D341Med (cell line): Measurements from ENCODE around the gene CACNA1C.
"Not testable (repeated sequence)": the region's sequence is repeated elsewhere in the genome, so short reads cannot be mapped to it uniquely, and the experiment has no call there.

Experiments used
- DNase-seq: peaks from one replicate; pipeline ENCODE4 v3.0.0; 2012; ENCODE audit warnings: low spot score

CACNA1C gene

GRCh38 chr12:2076196-2076570 is 23.4 kb downstream of the CACNA1C start:
- DNase-seq, result no peak

- DNase-seq, result no peak
Measured at GRCh38 chr12:2076728-2077127, 23.9 kb downstream of the CACNA1C start.

GRCh38 chr12:2080604-2081003 is 27.8 kb downstream of the CACNA1C start:
- no peak for DNase-seq

- no peak for DNase-seq
Measured at GRCh38 chr12:2082321-2082720, 29.5 kb downstream of the CACNA1C start.

- no peak for DNase-seq
Measured at GRCh38 chr12:2083008-2083407, 30.2 kb downstream of the CACNA1C start.

GRCh38 chr12:2083561-2083960 is 30.8 kb downstream of the CACNA1C start:
- no peak for DNase-seq

- DNase-seq, result no peak
Measured at GRCh38 chr12:2084553-2085296, 31.9 kb downstream of the CACNA1C start.

- DNase-seq, result no peak
Measured at GRCh38 chr12:2092354-2092753, 39.6 kb downstream of the CACNA1C start.

GRCh38 chr12:2092890-2093289 is 40.1 kb downstream of the CACNA1C start:
- no peak for DNase-seq

- no peak for DNase-seq
Measured at GRCh38 chr12:2094597-2094996, 41.8 kb downstream of the CACNA1C start.

- no peak for DNase-seq
Measured at GRCh38 chr12:2095878-2096277, 43.1 kb downstream of the CACNA1C start.

GRCh38 chr12:2097617-2098016 is 44.8 kb downstream of the CACNA1C start:
- DNase-seq, result no peak

GRCh38 chr12:2098852-2099251 is 46.1 kb downstream of the CACNA1C start:
- DNase-seq, result no peak

GRCh38 chr12:2099595-2099994 is 46.8 kb downstream of the CACNA1C start:
- DNase-seq, result no peak

- DNase-seq, result no peak
Measured at GRCh38 chr12:2101359-2101758, 48.6 kb downstream of the CACNA1C start.

- no peak for DNase-seq
Measured at GRCh38 chr12:2101771-2102170, 49.0 kb downstream of the CACNA1C start.

- not testable (repeated sequence) for DNase-seq
Measured at GRCh38 chr12:2102736-2103135, 49.9 kb downstream of the CACNA1C start.

- DNase-seq, result not testable (repeated sequence)
Measured at GRCh38 chr12:2105387-2105786, 52.6 kb downstream of the CACNA1C start.

- no peak for DNase-seq
Measured at GRCh38 chr12:2108166-2108565, 55.4 kb downstream of the CACNA1C start.

GRCh38 chr12:2108975-2109671 is 56.3 kb downstream of the CACNA1C start:
- no peak for DNase-seq

GRCh38 chr12:2110127-2110526 is 57.3 kb downstream of the CACNA1C start:
- DNase-seq, result no peak

GRCh38 chr12:2110849-2111566 is 58.2 kb downstream of the CACNA1C start:
- no peak for DNase-seq

GRCh38 chr12:2111826-2112225 is 59.0 kb downstream of the CACNA1C start:
- no peak for DNase-seq
